ENCODE data around the gene TMEM74B. TPM values are rescaled to one million over a fixed set of nuclear protein-coding genes. Genes with fewer than 3 reads are reported as not detected.
A peak's percentile ranks its signal among the peaks of the same experiment; 100 is the strongest.
"Not testable (repeated sequence)": the region's sequence is repeated elsewhere in the genome, so short reads cannot be mapped to it uniquely, and the experiment has no call there.

The TMEM74B gene
- 2.7 TPM for total RNA-seq
- long read RNA-seq, partial matches to known transcripts, result 0 of 4 reads
- long read RNA-seq, other reads (novel, unspliced or antisense), result 3 of 4 reads

GRCh38 chr20:1184638-1185315 is at the start of gene TMEM74B:
Gene TMEM74B (minus strand): TSS chr20:1184981. CDS start chr20:1183801, 1,180 bp downstream.
- intact Hi-C loops (cut with DNase I), result no loop called here
- no peak for DNase-seq (ENCODE audit: low spot score)

- no peak for DNase-seq (ENCODE audit: low spot score)
- intact Hi-C loops (cut with DNase I), result no loop called here
Measured at GRCh38 chr20:1232286-1233111, 47.7 kb upstream of the TMEM74B start.

- intact Hi-C loops (cut with DNase I), result no loop called here
- DNase-seq (ENCODE audit: low spot score), result no peak
Measured at GRCh38 chr20:1229541-1229940, 44.8 kb upstream of the TMEM74B start.

- peak; percentile 91 for DNase-seq (ENCODE audit: low spot score)
- intact Hi-C loops (cut with DNase I), result no loop called here
Measured at GRCh38 chr20:1225783-1226654, 41.2 kb upstream of the TMEM74B start, which contains the start of gene RAD21L1. Gene RAD21L1 (plus strand): TSS chr20:1226044. CDS start chr20:1228454, 2,410 bp downstream.

- intact Hi-C loops (cut with DNase I), result no loop called here
- DNase-seq (ENCODE audit: low spot score), result no peak
Measured at GRCh38 chr20:1225263-1225782, 40.5 kb upstream of the TMEM74B start.

- DNase-seq (ENCODE audit: low spot score), result no peak
- intact Hi-C loops (cut with DNase I), result no loop called here
Measured at GRCh38 chr20:1224205-1224890, 39.6 kb upstream of the TMEM74B start.

GRCh38 chr20:1222750-1223149 is 38.0 kb upstream of the TMEM74B start:
- intact Hi-C loops (cut with DNase I); DNase-seq (ENCODE audit: low spot score): not testable (repeated sequence)

GRCh38 chr20:1216527-1217427 is 32.0 kb upstream of the TMEM74B start:
- not testable (repeated sequence) for DNase-seq (ENCODE audit: low spot score)
- intact Hi-C loops (cut with DNase I), result loop anchor here (10.0 kb wide), 2 partner anchors 102 to 262 kb away; partner anchors contain the start of gene PSMF1

- no peak for DNase-seq (ENCODE audit: low spot score)
- intact Hi-C loops (cut with DNase I), result loop anchor here (10.0 kb wide), 2 partner anchors 101 to 261 kb away; partner anchors contain the start of gene PSMF1
Measured at GRCh38 chr20:1215386-1216170, 30.8 kb upstream of the TMEM74B start.

GRCh38 chr20:1214838-1215261 is 30.1 kb upstream of the TMEM74B start:
- intact Hi-C loops (cut with DNase I), result loop anchor here (5.0 to 10.0 kb wide), 3 partner anchors 100 to 398 kb away; partner anchors contain the start of gene PSMF1
- no peak for DNase-seq (ENCODE audit: low spot score)

GRCh38 chr20:1212607-1213396 is 28.0 kb upstream of the TMEM74B start:
- DNase-seq (ENCODE audit: low spot score), result peak; percentile 84
- intact Hi-C loops (cut with DNase I), result loop anchor here (5.0 to 10.0 kb wide), 3 partner anchors 98 to 396 kb away; partner anchors contain the start of gene PSMF1

GRCh38 chr20:1212023-1212422 is 27.2 kb upstream of the TMEM74B start:
- DNase-seq (ENCODE audit: low spot score), result no peak
- intact Hi-C loops (cut with DNase I), result loop anchor here (5.0 to 10.0 kb wide), 3 partner anchors 97 to 395 kb away; partner anchors contain the start of gene PSMF1

GRCh38 chr20:1210501-1210900 is 25.7 kb upstream of the TMEM74B start:
- intact Hi-C loops (cut with DNase I), result loop anchor here (5.0 to 10.0 kb wide), 3 partner anchors 96 to 393 kb away; partner anchors contain the start of gene PSMF1
- DNase-seq (ENCODE audit: low spot score), result no peak

- intact Hi-C loops (cut with DNase I), result loop anchor here (5.0 to 10.0 kb wide), 3 partner anchors 95 to 392 kb away; partner anchors contain the start of gene PSMF1
- DNase-seq (ENCODE audit: low spot score), result no peak
Measured at GRCh38 chr20:1209447-1210387, 24.9 kb upstream of the TMEM74B start.

Measured in cardiac septum (tissue), 1 donor.